K562 (cell line): Measurements from ENCODE around the gene NPIPB6. TPM values are rescaled to one million over a fixed set of nuclear protein-coding genes. Genes with fewer than 3 reads are reported as not detected.
A peak's percentile ranks its signal among the peaks of the same experiment; 100 is the strongest.

ENCODE experiments used
- ATAC-seq: fragments of 200-7000 bp; cut with Tn5 transposase; 3 replicates; pipeline ENCODE4 v1.9.1; 2020; ENCODE audit warnings: moderate library complexity
- BruUV-seq: library from RNA; stranded (reverse); fragments of 400-500 nt; replicated peaks from 2 replicates; lab custom pipeline; 2021; lab: Mats Ljungman, UMichigan
- CTCF ChIA-PET: fragments of 300-600 bp; formaldehyde crosslinking; extraction: SDS; loops from one replicate; lab custom pipeline; 2021; ENCODE audit warnings: low intra/inter-chr PET ratio; lab: Yijun Ruan, JAX
- POLR2A ChIA-PET: fragments of 300-600, 350-650 bp; sonication (Branson Sonifier 250); formaldehyde crosslinking; extraction: SDS; loops from one replicate; lab custom pipeline; 2021; ENCODE audit warnings: antibody characterized with exemption, inconsistent platforms; lab: Yijun Ruan, JAX
- DNase-seq, 4 experiments: peaks; one replicate each; pipeline versions ENCODE4 v3.0.0 to v3.0.0-alpha.2; 2011 to 2018; ENCODE audit warnings: low spot score in 3 of 4, mixed read lengths in 3 of 4; ENCODE audit errors: extremely low read depth in 1 of 4
- FAIRE-seq: peaks from 2 replicates; lab custom pipeline; 2011; peaks lifted over from hg19 to GRCh38; lab: Jason Lieb, UNC
- H2AFZ ChIP-seq: 2 replicates; pipeline ENCODE4 v1.6.0; 2011; ENCODE audit warnings: low read depth, low read length, control low read depth, inconsistent platforms
- H3K27ac ChIP-seq: fragments of 200-600 bp; 3 replicates; pipeline ENCODE4 v1.8.0; 2011; ENCODE audit warnings: low read depth, mild to moderate bottlenecking, control low read depth, inconsistent platforms, low read length, moderate library complexity, mixed read lengths; ENCODE audit errors: extremely low read depth
- H3K27me3 ChIP-seq, 2 experiments: fragments of 300-600 bp in 1 of 2; 2 replicates in 1 of 2; 3 replicates in 1 of 2; pipeline versions ENCODE4 v1.6.0 to v1.8.0; 2011; ENCODE audit warnings: inconsistent platforms in 2 of 2, low read length in 2 of 2, mild to moderate bottlenecking in 1 of 2, mixed read lengths in 1 of 2, moderate library complexity in 1 of 2; ENCODE audit not compliant: control insufficient read depth in 2 of 2, insufficient read depth in 2 of 2
- H3K36me3 ChIP-seq: fragments of 300-600 bp; 3 replicates; pipeline ENCODE4 v1.8.0; 2011; ENCODE audit warnings: mild to moderate bottlenecking, low read length, inconsistent platforms; ENCODE audit not compliant: control insufficient read depth, insufficient read depth
- H3K4me1 ChIP-seq, 2 experiments: fragments of 200-600 bp in 1 of 2; replicated peaks in 1 of 2; 2 replicates in 1 of 2; 3 replicates in 1 of 2; pipeline versions ENCODE4 v1.5.1 to v1.8.0; 2011; ENCODE audit warnings: inconsistent platforms in 2 of 2, low read length in 2 of 2, mild to moderate bottlenecking in 1 of 2, mixed read lengths in 1 of 2, moderate library complexity in 1 of 2; ENCODE audit not compliant: control insufficient read depth in 2 of 2, insufficient read depth in 2 of 2
- H3K4me2 ChIP-seq: 2 replicates; pipeline ENCODE4 v1.6.1; 2011; ENCODE audit warnings: low read length, control low read depth, inconsistent platforms, mixed read lengths; ENCODE audit not compliant: insufficient read depth
- H3K4me3 ChIP-seq: fragments of 200-600 bp; sonication (generic), shearing (Covaris generic); 2 replicates; pipeline ENCODE4 v1.5.1; 2016; ENCODE audit warnings: control low read depth, inconsistent platforms
- H3K79me2 ChIP-seq: fragments of 200-600 bp; 3 replicates; pipeline ENCODE4 v1.8.0; 2011; ENCODE audit warnings: low read length, inconsistent platforms; ENCODE audit not compliant: control insufficient read depth, insufficient read depth
- H3K9ac ChIP-seq, 2 experiments: 2 replicates each; pipeline versions ENCODE4 v1.6.0 to v1.6.1; 2011; ENCODE audit warnings: low read depth in 2 of 2, low read length in 2 of 2, control low read depth in 1 of 2, inconsistent platforms in 1 of 2, mild to moderate bottlenecking in 1 of 2, mixed read lengths in 1 of 2; ENCODE audit not compliant: insufficient read depth in 1 of 2
- H3K9me1 ChIP-seq: one replicate; pipeline ENCODE4 v1.6.0; 2011; ENCODE audit warnings: inconsistent platforms, mild to moderate bottlenecking, low read length, moderate library complexity; ENCODE audit not compliant: control insufficient read depth, insufficient read depth
- H3K9me3 ChIP-seq: replicated peaks from 2 replicates; pipeline ENCODE4 v1.5.1; 2011; ENCODE audit warnings: low read depth, low read length, inconsistent platforms; ENCODE audit not compliant: control insufficient read depth, insufficient read depth
- H4K20me1 ChIP-seq: replicated peaks from 2 replicates; pipeline ENCODE4 v1.6.1; 2011; ENCODE audit warnings: low read length, inconsistent platforms, mixed read lengths; ENCODE audit not compliant: control insufficient read depth, insufficient read depth
- CBFB ChIP-seq: sonication (generic); formaldehyde crosslinking; IDR thresholded peaks from 2 replicates; pipeline ENCODE4 v1.4.0; 2020; ENCODE audit warnings: mild to moderate bottlenecking, missing genetic modification reagents
- CREM ChIP-seq: IDR thresholded peaks from 2 replicates; pipeline ENCODE4 v1.6.1; 2014; ENCODE audit warnings: antibody characterized with exemption, low read depth
- CTCF ChIP-seq, 3 experiments: IDR thresholded peaks in 2 of 3; conservative IDR thresholded peaks in 1 of 3; 2 replicates each; pipeline ENCODE4 v1.5.1; 2011 to 2012; ENCODE audit warnings: low read length in 3 of 3, mild to moderate bottlenecking in 3 of 3, control low read depth in 2 of 3, improper control_type of control experiment in 1 of 3, inconsistent platforms in 1 of 3, low read depth in 1 of 3, mixed read lengths in 1 of 3, moderate library complexity in 1 of 3; ENCODE audit not compliant: insufficient read depth in 2 of 3
- CUX1 ChIP-seq: fragments of 200-800 bp; sonication (Bioruptor generic); IDR thresholded peaks from 2 replicates; pipeline ENCODE4 v1.6.1; 2016; ENCODE audit warnings: missing genetic modification characterization, missing compliant biosample characterization
- ESRRA ChIP-seq: fragments of 450-650 bp; IDR thresholded peaks from 2 replicates; pipeline ENCODE4 v1.6.1; 2014; ENCODE audit warnings: low read depth, mild to moderate bottlenecking, moderate library complexity, borderline replicate concordance
- FOXA1 ChIP-seq: fragments of 450-650 bp; IDR thresholded peaks from 2 replicates; pipeline ENCODE4 v1.6.1; 2016; ENCODE audit warnings: mild to moderate bottlenecking, borderline replicate concordance
- KLF16 ChIP-seq: IDR thresholded peaks from 2 replicates; pipeline ENCODE4 v1.6.1; 2016; ENCODE audit warnings: antibody characterized with exemption
- STAG1 ChIP-seq: sonication (generic); formaldehyde crosslinking; IDR thresholded peaks from 2 replicates; pipeline ENCODE4 v1.5.0; 2020; ENCODE audit warnings: missing genetic modification reagents, borderline replicate concordance
- TAF1 ChIP-seq: IDR thresholded peaks from 2 replicates; pipeline ENCODE4 v1.6.1; 2011; ENCODE audit warnings: mild to moderate bottlenecking, low read length, moderate library complexity; ENCODE audit not compliant: insufficient read depth, control insufficient read depth, severe bottlenecking; ENCODE audit errors: extremely low read depth
- ZNF24 ChIP-seq: fragments of 450-650 bp; IDR thresholded peaks from 2 replicates; pipeline ENCODE4 v1.6.1; 2016
- ZNF507 ChIP-seq: conservative IDR thresholded peaks from 2 replicates; pipeline ENCODE4 v1.6.1; 2017; ENCODE audit warnings: missing genetic modification characterization, missing compliant biosample characterization
- ZNF668 ChIP-seq: fragments of 250-450 bp; sonication (Bioruptor Pico); IDR thresholded peaks from 2 replicates; pipeline ENCODE4 v1.8.0; 2022; ENCODE audit warnings: mild to moderate bottlenecking, inconsistent platforms
- WGBS: fragments of 100-300 bp; shearing (Covaris generic); methylation state at CpG from one replicate; pipeline ENCODE4 v1.1.6; 2016; ENCODE audit warnings: low coverage, mixed read lengths; ENCODE audit not compliant: insufficient coverage; ENCODE audit errors: missing lambda C conversion rate; 5-methylcytosine and 5-hydroxymethylcytosine counted together
- in situ Hi-C: fragments of 300-500 bp; cut with MboI; formaldehyde crosslinking; loops from 4 replicates; pipeline ENCODE4 v1.15.0; 2018; ENCODE audit warnings: inconsistent platforms, mixed read lengths
- intact Hi-C: fragments of 100-400 bp; cut with micrococcal nuclease; formaldehyde crosslinking; loops from 2 replicates; pipeline ENCODE4 v1.14.2; 2022
- polyA plus RNA-seq, 8 experiments: library from polyadenylated mRNA; depleted of rRNA in 4 of 8; stranded (reverse) in 5 of 8; unstranded in 3 of 8; fragments of >200 nt; fragmentation: Nextera tagmentation in 2 of 8; fragmentation: Illumina TruSeq in 1 of 8; extraction: Ambion mirVana in 2 of 8; extraction: Trizol in 1 of 8; gene quantifications; 2 replicates each; pipeline versions ENCODE4 v1.2.1 to v1.2.3, GENCODE V29; 2011 to 2014; ENCODE audit warnings: inconsistent platforms in 1 of 8, missing spikeins in 1 of 8
- total RNA-seq, 7 experiments: library from RNA; depleted of rRNA in 6 of 7; stranded (reverse); fragments of >200 nt in 6 of 7; fragmentation: Illumina TruSeq in 2 of 7; extraction: Trizol in 2 of 7; gene quantifications; 2 replicates each; pipeline versions ENCODE4 v1.2.1 to v1.2.3, GENCODE V29; 2011 to 2021; ENCODE audit warnings: low replicate concordance in 1 of 7
- TF ChIP-seq, protein P1 (sequence below): fragments of 450-650 bp; formaldehyde crosslinking; IDR thresholded peaks from 2 replicates; pipeline ENCODE4 v1.4.0; 2020; ENCODE audit warnings: mild to moderate bottlenecking, moderate library complexity

The NPIPB6 gene
- total and polyA plus RNA-seq, 9 of the 15 experiments (the other 6 are each of a cell fraction or from before 2014, with no cell fraction given) = 0.03 to 0.91 (median 0.40) TPM; not detected in 1

DNA sequence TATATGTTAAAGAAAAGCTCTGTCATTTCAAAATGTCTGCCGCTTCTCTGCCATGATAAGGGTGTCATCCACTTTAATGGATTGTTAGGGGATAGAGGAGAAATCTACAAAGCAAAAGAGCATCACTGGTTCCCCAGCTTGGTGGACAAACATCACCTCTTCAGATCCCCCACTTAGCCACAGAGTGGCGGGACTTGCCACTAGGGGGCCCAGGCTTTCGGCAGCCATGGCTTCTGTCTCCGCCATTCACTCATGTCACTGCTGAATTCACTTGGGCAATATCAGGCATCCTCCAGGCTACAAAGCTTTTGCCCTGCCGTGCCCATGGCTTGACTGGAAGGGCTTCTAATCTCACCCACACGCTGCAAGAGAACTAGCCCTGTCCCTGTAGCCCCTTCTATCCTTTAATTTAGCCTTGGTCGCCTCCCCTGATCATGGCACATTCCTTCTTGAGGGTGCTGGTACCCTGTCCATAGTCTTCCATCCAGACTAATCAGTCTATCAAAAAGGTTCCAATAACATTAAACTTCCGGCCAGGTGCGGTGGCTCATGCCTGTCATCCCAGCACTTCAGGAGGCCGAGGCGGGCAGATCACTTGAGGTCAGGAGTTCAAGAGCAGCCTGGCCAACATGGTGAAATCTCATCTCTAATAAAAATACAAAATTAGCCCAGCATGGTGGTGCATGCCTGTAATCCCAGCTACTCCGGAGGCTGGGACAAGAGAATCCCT is 36.3 kb downstream of the NPIPB6 start:
- DNase-seq (peak; percentile 67 to 81 (median 74)), ATAC-seq (peak; percentile 88), FAIRE-seq (peak; percentile 82)
- no peaks in the 10 kb centered on the region for H3K9me1 ChIP-seq
- peaks cover 0 to 11% of the 10 kb centered on the region in 2 experiments; a peak in 1 of 5 replicates for H3K4me1 ChIP-seq
- no peaks in the 10 kb centered on the region for H3K9me3 ChIP-seq
- no peaks in the 10 kb centered on the region for H3K79me2 ChIP-seq
- no peak overlapping the region for H3K4me2 ChIP-seq
- no peaks in the 10 kb centered on the region for H3K36me3 ChIP-seq
- no peak overlapping the region for H3K4me3 ChIP-seq
- intact Hi-C loops = no loop called here
- ChIA-PET POLR2A (no interaction called here), CTCF (interaction anchor here (0.7 kb wide), 1 partner anchor 55 kb away, joined by 4 read pairs; no protein-coding TSS in a partner anchor)
- H3K27me3 ChIP-seq = no peaks in the 10 kb centered on the region
- no peak overlapping the region for H3K9ac ChIP-seq
- no TSS peak for BruUV-seq
- 18% methylated on average over 12 of the region's 12 CpGs for WGBS
- peak overlapping the region; percentile 48; the same call in 1 of the 2 replicates for H2AFZ ChIP-seq
- no peaks in the 10 kb centered on the region for H4K20me1 ChIP-seq
- no peak overlapping the region for H3K27ac ChIP-seq
- in situ Hi-C loops = no loop called here
- no peak for TF ChIP-seq FOXA1
- no peak for TF ChIP-seq ESRRA
- TF ChIP-seq CUX1 = no peak
- TF ChIP-seq ZNF507 (tag) = no peak
- peak; percentile 60; the same call in 1 of the 2 replicates for TF ChIP-seq ZNF24
- no peak for TF ChIP-seq CBFB (CRISPR knock-in tag)
- no peak for TF ChIP-seq CREM
- TF ChIP-seq, protein P1, sequence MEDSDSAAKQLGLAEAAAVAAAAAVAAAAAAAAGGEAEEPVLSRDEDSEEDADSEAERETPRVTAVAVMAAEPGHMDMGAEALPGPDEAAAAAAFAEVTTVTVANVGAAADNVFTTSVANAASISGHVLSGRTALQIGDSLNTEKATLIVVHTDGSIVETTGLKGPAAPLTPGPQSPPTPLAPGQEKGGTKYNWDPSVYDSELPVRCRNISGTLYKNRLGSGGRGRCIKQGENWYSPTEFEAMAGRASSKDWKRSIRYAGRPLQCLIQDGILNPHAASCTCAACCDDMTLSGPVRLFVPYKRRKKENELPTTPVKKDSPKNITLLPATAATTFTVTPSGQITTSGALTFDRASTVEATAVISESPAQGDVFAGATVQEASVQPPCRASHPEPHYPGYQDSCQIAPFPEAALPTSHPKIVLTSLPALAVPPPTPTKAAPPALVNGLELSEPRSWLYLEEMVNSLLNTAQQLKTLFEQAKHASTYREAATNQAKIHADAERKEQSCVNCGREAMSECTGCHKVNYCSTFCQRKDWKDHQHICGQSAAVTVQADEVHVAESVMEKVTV (CRISPR knock-in tag) = 0 out of 2 replicates have a peak, but pooled peaks have one; percentile 17
- TF ChIP-seq ZNF668 (CRISPR knock-in tag) = no peak
- TF ChIP-seq CTCF (IDR thresholded peaks at IDR 0.05 in 2 of 3, conservative IDR thresholded peaks at IDR 0.05 in 1 of 3; ENCODE audit: insufficient read depth in 2 of 3, low read depth in 1 of 3, low read length in 3 of 3) = peak; percentile 84 to 93 (median 85)
- no peak for TF ChIP-seq TAF1
- 0 out of 2 replicates have a peak, but pooled peaks have one; percentile 32 for TF ChIP-seq KLF16
- peak; percentile 53; the same call in 1 of the 2 replicates for TF ChIP-seq STAG1 (CRISPR knock-in tag)
